ENCODE data around the gene C19orf81.

- TF ChIP-seq CTCF (IDR thresholded peaks at IDR 0.05; ENCODE audit: low read depth, low read length): no peak
- TF ChIP-seq POLR2A (IDR thresholded peaks at IDR 0.05; ENCODE audit: extremely low read depth, insufficient read length): no peak
Observed at GRCh38 chr19:50686310-50687032, 37.2 kb downstream of the C19orf81 start.

All from NB4 (cell line).